GM12892 (cell line): ENCODE results near the gene INPP5A.

Source experiments
- DNase-seq: peaks from one replicate; pipeline ENCODE4 v3.0.0; 2011; ENCODE audit not compliant: insufficient read length
- FAIRE-seq: peaks from 2 replicates; lab custom pipeline; 2011; peaks lifted over from hg19 to GRCh38; lab: Jason Lieb, UNC
- POLR2A ChIP-seq: IDR thresholded peaks from 2 replicates; pipeline ENCODE4 v1.6.1; 2011; ENCODE audit warnings: low read depth, low read length, control low read depth
- POLR2AphosphoS5 ChIP-seq: IDR thresholded peaks from 2 replicates; pipeline ENCODE4 v1.6.1; 2011; ENCODE audit warnings: low read depth, low read length, control low read depth
- TAF1 ChIP-seq: IDR thresholded peaks from 2 replicates; pipeline ENCODE4 v1.6.1; 2011; ENCODE audit warnings: low read depth, mild to moderate bottlenecking, control low read depth, low read length, borderline replicate concordance

The INPP5A gene

DNA sequence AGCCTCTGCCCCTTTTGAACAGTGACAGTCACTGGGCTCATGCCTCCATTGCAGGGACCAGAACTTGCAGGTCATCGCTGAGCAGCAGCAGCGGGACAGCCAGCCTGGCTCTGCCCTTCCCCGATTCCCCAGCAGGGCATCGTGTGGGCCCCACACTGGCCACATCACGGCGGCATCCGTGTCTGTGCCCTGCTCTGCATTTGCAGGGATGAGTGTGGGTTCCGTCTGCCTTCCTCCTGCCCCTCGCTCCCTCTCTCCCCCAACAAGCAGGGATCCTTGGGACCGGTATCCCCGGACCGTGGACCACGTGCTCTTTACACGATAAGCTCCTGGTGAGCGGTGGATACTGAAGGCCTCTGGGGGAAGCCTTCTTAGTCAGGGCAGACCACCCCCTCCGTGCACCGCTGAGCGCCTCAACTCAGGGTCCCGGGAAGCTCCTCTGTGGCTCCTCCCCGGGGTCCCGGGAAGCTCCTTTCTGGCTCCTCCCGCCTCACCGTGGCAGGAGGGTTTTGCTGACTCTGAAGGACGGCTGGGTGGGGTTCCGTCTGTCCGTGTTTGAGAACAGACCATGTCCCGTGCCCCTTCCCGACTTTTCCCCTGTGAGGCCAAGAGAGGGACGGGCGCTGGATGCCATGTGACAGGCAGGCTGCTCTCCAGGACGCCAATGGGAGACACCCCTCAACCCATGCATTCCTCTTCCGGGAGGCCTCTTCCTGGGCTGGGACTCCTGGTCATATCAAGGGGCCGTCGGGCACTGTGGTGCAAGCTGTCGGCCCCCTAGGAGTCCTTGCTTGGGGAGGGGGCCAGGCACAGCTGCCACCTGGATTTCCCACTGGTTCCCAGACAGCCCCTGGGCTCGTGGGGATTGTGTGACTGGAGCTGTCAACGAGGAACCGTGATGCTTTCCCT is 271.9 kb downstream of the INPP5A start:
- no peak for FAIRE-seq
- DNase-seq, result no peak
- TF ChIP-seq TAF1 (no peak), POLR2AphosphoS5 (no peak), POLR2A (no peak)

DNA sequence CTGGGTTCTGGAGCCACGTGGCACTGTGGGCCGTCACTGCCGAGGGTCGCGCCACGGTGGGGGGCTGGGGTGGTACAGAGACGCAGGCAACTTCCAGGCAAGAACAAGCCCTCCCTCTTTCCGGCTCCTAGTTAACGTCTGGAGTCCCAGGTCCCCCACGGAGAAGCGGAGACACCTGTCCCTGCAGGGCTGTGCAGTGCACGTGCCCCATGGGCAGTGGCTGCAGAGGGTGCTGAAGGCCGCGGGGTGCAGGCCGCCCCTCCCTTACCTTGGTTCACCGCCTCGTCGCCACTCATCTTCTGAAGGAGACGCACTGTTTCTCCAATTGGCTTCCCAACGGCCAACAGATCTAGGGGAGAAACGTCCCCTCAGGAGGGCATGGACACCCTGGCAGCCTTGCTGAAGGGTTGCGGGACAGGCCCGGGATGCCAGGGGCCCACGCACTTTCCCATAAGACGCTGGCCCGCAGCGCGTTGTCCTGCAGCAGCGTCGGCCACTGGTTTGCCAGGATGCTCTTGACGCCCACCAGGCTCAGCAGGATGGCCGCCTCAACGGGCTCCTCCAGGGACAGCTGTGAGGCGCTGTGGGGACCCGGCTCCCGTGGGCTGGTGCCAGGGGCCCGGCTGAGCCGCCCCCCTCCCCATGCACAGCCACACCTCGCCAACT is 272.7 kb downstream of the INPP5A start:
- DNase-seq (no peak), FAIRE-seq (no peak)
- TF ChIP-seq POLR2AphosphoS5 (no peak), POLR2A (no peak), TAF1 (no peak)

DNA sequence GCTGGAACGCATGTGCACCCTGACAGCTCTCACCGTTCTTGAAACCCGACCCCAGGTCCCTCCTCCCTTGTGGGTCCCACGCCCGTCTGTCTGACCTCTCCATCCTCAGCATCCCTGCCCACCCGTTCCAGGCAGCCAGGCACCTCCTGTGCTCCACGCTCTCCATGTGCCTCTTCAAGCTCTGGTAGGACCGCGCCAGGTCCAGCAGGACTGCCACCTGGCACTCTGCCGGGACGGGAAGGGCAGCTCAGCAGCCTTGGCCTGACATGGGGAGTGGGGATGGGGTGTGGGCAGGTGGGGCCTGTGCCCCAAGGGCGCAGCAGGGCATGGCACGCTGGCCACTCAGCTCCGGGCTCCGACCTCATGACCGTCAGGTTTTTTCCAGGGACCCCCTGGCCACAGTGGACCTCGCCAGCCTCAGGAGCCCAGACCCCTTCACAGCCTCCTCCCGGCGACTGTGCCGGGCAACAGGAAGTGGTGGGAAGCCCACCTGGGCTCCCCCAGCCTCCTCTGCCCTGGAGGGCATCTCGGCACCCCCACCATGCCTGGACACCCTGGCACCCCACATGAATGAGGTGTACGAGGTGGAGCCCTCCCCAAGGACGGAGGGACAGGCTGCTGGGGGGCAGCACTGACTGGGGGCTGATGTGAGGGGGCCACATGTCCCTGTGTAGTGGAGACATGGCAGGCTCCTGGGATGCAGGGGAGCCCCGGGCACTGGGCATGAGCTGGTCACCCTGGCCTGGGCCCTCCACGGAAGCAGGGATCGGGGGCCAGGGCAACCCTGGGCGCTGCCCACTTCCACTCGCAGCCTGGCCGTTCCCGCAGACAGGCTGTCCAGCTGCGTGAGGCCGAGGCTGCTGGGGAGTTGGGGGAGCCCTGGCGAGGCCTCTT is 273.5 kb downstream of the INPP5A start:
- FAIRE-seq, result no peak
- DNase-seq, result no peak
- TF ChIP-seq TAF1, result no peak
- TF ChIP-seq POLR2A, result no peak
- no peak for TF ChIP-seq POLR2AphosphoS5

DNA sequence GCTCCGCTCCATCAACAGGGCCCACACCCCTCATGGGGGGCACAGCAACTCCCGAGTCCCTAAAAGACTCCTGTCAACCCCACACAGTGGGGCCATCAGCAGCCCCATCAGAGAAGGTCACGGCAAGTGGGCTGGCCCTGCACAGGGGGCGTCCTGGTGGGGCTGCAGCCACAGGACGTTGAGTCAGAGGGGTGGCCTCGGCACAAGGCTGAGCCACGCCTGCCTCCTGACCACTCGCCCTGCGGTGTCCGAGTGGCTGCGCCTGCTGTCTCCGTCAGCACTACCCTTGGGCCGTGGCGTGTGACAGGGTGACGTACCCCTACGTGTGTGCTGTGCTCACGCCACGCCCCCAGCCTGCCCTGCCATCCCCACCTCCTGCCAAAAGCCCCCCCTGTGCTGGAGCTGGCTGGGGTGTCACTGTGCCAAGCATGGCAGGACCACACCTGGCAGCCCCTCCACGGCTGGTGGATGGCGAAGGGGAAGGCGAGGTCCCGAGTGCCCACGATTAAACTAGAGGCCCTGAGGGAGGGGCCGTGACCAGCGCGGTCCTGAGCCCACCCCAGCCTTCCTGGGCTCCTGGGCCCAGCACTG is 274.4 kb downstream of the INPP5A start:
- TF ChIP-seq POLR2A (no peak), TAF1 (no peak), POLR2AphosphoS5 (no peak)
- DNase-seq (no peak), FAIRE-seq (no peak)

DNA sequence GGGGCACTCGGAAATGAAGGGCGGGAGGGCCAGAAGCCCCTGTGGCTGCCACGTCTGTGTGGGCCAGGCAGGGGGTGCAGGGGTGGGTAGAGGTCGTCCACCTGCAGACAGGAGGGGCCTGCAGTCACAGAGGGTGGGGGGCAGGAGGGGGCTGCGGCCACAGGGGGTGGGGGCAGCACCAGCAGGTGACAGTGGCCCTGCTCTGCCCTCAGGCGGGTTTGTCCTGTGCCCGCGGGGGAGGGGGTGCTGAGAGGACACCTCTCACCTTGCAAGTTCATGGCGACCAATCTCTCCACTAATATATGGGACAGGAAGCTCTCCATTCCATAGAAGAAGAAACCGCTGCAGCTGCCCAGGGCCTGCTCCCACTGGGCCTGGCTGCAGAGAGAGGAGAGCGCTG is 274.9 kb downstream of the INPP5A start:
- DNase-seq (no peak), FAIRE-seq (no peak)
- TF ChIP-seq TAF1, result no peak
- TF ChIP-seq POLR2AphosphoS5, result no peak
- no peak for TF ChIP-seq POLR2A

DNA sequence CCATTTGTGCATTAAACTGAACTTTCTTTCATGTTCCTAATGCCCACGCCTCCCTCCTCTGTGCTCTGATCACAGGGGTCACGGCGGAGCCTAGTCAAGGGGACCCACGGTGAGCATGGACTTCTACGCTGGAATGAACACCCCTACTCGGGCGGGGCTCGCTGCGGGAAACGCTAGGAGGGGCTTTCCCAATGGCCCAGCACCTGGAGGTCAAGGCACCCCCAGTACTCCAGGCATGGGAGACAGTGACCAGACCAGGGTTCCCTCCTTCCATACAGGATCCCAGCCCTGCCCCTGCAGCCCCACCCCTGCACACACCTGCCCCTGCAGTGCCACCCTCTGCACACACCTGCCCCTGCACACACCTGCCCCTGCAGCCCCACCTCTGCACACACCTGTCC is 275.4 kb downstream of the INPP5A start:
- TF ChIP-seq POLR2AphosphoS5 (no peak), TAF1 (no peak), POLR2A (no peak)
- no peak for FAIRE-seq

DNA sequence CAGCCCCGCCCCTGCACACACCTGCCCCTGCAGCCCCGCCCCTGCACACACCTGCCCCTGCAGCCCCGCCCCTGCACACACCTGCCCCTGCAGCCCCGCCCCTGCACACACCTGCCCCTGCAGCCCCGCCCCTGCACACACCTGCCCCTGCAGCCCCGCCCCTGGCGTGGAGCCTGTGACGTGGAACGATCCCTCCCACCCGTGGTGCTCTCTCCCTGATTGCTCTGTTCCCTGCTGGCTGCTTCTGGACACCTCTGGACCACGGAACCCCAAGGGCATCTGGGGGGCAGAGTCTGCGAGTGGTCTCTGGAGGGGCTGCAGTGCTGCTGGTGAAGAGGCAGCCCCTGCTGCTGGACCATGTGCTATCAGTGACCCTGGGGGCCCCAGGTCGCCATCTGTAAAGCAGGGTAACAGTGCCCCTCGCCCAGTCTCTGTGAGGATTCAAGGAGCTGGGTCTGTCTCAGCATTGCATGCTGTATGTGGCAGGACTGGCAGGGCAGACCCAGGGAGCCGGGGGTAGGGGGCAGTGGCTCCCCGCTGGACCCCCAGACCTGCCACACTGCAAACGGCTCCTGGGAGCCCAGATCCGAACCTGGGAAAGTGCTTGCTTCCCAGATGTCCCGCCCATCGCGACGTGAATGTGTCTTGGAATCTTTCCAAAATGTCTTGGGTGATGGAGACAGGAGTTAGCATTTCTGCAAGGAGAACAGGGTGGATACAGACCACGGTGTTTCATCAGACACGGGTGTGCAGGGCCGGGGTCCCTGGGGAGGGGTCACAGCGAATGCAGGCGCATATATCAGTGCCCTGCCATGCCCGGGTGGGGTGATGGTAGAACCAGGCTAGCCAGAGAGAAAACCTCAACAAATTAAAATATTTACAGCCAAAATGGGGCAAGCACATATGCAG is 276.2 kb downstream of the INPP5A start:
- DNase-seq, result no peak

More for the DNA sequence above, 275.4 kb downstream of the INPP5A start:
- no peak for DNase-seq

DNA sequence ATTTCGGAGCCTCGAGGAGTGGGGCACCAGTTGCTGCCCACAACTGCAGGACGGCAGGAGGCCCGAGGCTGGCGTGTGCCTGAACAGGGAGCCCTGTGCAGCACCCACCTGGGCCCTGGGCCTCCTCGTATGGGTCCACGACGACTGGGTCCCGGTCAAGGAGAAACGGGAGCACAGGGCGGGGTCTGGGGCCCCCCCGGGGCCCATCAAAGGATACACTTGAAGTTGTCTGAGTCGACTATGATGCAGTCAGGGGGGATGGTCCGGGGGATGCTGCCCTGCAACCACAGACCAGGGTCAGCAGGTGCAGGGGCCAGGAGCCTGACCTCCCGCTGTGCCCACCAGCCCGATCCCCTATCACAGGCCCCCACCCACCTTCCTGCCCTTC is 276.9 kb downstream of the INPP5A start:
- TF ChIP-seq TAF1, result no peak
- TF ChIP-seq POLR2A, result no peak
- TF ChIP-seq POLR2AphosphoS5, result no peak
- FAIRE-seq, result no peak

More for the DNA sequence above, 276.2 kb downstream of the INPP5A start:
- no peak for FAIRE-seq
- TF ChIP-seq TAF1 (no peak), POLR2A (no peak), POLR2AphosphoS5 (no peak)

DNA sequence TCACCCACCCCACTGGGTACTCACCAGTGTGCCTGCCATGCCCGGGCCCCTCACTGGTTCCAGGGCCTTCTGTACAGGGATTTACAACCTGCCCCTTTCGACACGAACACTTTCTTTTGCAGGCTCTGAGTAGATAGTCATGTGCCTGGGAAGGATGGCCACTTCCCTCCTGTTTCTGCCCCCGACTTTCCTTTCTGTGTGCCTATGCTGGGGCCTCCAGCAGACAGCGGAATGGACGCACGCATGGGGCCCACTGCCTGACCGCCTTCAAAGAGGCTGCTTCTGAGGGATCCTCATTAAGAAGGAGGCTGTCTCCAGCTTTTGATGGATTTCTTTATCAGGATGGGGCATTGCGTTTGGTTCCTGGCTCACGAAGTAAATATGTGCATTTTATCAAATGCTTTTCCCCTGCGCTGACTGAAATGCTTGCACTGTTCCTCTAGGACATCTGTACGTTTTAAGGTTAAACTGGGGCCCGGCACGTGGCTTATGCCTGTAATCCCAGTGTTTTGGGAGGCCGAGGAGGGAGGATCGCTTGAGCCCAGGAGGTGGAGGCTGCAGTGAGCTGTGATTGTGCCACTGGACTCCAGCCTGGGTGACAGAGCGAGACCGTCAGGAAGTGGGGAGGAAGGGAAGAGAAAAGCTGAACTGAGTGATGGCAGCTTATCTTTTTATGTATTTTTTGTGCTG is 277.7 kb downstream of the INPP5A start:
- FAIRE-seq (no peak), DNase-seq (no peak)
- no peak for TF ChIP-seq POLR2A
- no peak for TF ChIP-seq TAF1

More for the DNA sequence above, 276.9 kb downstream of the INPP5A start:
- no peak for DNase-seq

DNA sequence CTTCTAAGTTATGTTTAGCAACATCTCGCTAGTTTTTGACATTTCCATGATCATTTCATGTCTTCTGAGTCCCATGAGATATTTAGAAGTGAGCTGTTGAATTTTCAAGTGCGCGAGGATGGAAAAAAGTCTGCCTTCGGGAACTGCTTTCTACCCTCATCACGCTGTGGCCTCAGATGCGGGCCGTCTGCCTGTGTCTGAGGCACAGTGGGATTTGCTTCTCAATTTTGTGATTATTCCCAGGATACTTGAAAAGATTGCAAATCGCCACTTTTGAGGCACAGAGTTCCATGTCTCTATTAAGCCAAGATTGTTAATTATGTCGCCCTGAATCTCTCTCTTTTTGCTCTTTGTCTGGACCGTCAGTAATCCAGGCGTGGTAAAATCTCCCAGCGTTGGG is 279.1 kb downstream of the INPP5A start:
- no peak for FAIRE-seq
- TF ChIP-seq POLR2A (no peak), POLR2AphosphoS5 (no peak), TAF1 (no peak)
- no peak for DNase-seq
